ENCODE measurements around the gene WRAP73. TPM values are rescaled to one million over a fixed set of nuclear protein-coding genes. Genes with fewer than 3 reads are reported as not detected.

The WRAP73 gene
- total and polyA plus RNA-seq, 9 of the 15 experiments (the other 6 are each of a cell fraction or from before 2014, with no cell fraction given): 4.3 to 51.8 (median 30.1) TPM

DNA sequence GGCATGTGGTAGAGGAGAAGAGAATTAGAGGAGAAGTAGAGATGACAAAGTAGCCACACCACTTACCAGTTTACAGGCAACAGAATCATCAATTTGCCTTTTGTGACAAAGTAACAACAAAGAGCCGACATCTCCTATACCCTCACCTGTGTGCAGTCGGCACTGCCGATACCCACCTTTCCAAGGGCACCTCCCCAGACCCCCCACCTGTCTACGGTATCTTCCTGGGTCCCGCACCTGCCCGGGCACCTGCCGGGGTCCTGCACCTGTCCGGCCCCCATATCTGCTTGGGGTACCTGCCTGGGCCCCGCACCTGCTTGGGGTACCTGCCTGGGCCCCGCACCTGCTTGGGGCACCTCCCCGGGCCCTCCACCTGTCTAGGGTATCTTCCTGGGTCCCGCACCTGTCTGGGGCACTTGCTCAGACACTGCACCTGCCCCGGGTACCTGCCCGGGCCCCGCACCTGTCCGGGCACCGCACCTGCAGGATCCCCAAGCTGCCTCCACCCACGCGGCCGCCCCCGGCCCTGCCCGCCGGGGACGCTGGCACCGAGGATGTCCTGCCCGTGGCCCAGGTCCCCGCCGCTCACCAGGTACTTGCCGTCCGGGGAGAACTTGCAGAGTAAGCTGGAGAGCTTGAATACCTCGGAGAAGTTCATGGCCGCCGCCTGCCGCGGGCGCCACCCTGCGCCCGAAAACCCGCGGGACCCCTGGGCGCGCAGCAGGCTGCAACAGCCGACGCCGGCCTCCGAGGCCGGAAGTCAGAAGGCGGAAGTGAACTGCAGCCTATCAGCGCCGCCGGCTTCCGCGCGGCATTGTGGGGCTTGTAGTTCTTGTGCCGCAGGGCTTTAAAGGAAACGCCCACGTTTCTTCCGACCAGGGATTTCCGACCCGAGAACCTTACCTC, at the start of gene WRAP73 (continued):
- TF ChIP-seq, protein P1, sequence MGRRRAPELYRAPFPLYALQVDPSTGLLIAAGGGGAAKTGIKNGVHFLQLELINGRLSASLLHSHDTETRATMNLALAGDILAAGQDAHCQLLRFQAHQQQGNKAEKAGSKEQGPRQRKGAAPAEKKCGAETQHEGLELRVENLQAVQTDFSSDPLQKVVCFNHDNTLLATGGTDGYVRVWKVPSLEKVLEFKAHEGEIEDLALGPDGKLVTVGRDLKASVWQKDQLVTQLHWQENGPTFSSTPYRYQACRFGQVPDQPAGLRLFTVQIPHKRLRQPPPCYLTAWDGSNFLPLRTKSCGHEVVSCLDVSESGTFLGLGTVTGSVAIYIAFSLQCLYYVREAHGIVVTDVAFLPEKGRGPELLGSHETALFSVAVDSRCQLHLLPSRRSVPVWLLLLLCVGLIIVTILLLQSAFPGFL (CRISPR knock-in tag; IDR thresholded peaks at IDR 0.05): no peak
- no peak for TF ChIP-seq GABPB2 (CRISPR knock-in tag; conservative IDR thresholded peaks at IDR 0.05)
- no peak for TF ChIP-seq ARID2 (IDR thresholded peaks at IDR 0.05)
- TF ChIP-seq, protein P2, sequence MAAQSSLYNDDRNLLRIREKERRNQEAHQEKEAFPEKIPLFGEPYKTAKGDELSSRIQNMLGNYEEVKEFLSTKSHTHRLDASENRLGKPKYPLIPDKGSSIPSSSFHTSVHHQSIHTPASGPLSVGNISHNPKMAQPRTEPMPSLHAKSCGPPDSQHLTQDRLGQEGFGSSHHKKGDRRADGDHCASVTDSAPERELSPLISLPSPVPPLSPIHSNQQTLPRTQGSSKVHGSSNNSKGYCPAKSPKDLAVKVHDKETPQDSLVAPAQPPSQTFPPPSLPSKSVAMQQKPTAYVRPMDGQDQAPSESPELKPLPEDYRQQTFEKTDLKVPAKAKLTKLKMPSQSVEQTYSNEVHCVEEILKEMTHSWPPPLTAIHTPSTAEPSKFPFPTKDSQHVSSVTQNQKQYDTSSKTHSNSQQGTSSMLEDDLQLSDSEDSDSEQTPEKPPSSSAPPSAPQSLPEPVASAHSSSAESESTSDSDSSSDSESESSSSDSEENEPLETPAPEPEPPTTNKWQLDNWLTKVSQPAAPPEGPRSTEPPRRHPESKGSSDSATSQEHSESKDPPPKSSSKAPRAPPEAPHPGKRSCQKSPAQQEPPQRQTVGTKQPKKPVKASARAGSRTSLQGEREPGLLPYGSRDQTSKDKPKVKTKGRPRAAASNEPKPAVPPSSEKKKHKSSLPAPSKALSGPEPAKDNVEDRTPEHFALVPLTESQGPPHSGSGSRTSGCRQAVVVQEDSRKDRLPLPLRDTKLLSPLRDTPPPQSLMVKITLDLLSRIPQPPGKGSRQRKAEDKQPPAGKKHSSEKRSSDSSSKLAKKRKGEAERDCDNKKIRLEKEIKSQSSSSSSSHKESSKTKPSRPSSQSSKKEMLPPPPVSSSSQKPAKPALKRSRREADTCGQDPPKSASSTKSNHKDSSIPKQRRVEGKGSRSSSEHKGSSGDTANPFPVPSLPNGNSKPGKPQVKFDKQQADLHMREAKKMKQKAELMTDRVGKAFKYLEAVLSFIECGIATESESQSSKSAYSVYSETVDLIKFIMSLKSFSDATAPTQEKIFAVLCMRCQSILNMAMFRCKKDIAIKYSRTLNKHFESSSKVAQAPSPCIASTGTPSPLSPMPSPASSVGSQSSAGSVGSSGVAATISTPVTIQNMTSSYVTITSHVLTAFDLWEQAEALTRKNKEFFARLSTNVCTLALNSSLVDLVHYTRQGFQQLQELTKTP (IDR thresholded peaks at IDR 0.05; ENCODE audit: low read depth in 1 of 2, partially characterized antibody in 2 of 2): peak in 1 of 2 experiments; percentile 65
- no peak for TF ChIP-seq ARHGAP35 (IDR thresholded peaks at IDR 0.05; ENCODE audit: partially characterized antibody)
- TF ChIP-seq, protein P3, sequence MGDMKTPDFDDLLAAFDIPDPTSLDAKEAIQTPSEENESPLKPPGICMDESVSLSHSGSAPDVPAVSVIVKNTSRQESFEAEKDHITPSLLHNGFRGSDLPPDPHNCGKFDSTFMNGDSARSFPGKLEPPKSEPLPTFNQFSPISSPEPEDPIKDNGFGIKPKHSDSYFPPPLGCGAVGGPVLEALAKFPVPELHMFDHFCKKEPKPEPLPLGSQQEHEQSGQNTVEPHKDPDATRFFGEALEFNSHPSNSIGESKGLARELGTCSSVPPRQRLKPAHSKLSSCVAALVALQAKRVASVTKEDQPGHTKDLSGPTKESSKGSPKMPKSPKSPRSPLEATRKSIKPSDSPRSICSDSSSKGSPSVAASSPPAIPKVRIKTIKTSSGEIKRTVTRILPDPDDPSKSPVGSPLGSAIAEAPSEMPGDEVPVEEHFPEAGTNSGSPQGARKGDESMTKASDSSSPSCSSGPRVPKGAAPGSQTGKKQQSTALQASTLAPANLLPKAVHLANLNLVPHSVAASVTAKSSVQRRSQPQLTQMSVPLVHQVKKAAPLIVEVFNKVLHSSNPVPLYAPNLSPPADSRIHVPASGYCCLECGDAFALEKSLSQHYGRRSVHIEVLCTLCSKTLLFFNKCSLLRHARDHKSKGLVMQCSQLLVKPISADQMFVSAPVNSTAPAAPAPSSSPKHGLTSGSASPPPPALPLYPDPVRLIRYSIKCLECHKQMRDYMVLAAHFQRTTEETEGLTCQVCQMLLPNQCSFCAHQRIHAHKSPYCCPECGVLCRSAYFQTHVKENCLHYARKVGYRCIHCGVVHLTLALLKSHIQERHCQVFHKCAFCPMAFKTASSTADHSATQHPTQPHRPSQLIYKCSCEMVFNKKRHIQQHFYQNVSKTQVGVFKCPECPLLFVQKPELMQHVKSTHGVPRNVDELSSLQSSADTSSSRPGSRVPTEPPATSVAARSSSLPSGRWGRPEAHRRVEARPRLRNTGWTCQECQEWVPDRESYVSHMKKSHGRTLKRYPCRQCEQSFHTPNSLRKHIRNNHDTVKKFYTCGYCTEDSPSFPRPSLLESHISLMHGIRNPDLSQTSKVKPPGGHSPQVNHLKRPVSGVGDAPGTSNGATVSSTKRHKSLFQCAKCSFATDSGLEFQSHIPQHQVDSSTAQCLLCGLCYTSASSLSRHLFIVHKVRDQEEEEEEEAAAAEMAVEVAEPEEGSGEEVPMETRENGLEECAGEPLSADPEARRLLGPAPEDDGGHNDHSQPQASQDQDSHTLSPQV (IDR thresholded peaks at IDR 0.05): no peak
- TF ChIP-seq FOXM1 (IDR thresholded peaks at IDR 0.05; ENCODE audit: low read depth): no peak
- no peak for TF ChIP-seq FOXM1 (CRISPR knock-in tag; IDR thresholded peaks at IDR 0.05; ENCODE audit: low read depth)
- no peak for TF ChIP-seq SAFB (IDR thresholded peaks at IDR 0.05; ENCODE audit: borderline replicate concordance, low read depth, low read length)
- no peak for TF ChIP-seq SRSF3 (IDR thresholded peaks at IDR 0.05; ENCODE audit: insufficient read depth, low read length)
- TF ChIP-seq, protein P4, sequence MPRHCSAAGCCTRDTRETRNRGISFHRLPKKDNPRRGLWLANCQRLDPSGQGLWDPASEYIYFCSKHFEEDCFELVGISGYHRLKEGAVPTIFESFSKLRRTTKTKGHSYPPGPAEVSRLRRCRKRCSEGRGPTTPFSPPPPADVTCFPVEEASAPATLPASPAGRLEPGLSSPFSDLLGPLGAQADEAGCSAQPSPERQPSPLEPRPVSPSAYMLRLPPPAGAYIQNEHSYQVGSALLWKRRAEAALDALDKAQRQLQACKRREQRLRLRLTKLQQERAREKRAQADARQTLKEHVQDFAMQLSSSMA (CRISPR knock-in tag; IDR thresholded peaks at IDR 0.05): no peak
- TF ChIP-seq ZNF140 (CRISPR knock-in tag; IDR thresholded peaks at IDR 0.05): no peak
- TF ChIP-seq, protein P5, sequence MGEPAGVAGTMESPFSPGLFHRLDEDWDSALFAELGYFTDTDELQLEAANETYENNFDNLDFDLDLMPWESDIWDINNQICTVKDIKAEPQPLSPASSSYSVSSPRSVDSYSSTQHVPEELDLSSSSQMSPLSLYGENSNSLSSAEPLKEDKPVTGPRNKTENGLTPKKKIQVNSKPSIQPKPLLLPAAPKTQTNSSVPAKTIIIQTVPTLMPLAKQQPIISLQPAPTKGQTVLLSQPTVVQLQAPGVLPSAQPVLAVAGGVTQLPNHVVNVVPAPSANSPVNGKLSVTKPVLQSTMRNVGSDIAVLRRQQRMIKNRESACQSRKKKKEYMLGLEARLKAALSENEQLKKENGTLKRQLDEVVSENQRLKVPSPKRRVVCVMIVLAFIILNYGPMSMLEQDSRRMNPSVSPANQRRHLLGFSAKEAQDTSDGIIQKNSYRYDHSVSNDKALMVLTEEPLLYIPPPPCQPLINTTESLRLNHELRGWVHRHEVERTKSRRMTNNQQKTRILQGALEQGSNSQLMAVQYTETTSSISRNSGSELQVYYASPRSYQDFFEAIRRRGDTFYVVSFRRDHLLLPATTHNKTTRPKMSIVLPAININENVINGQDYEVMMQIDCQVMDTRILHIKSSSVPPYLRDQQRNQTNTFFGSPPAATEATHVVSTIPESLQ (CRISPR knock-in tag; IDR thresholded peaks at IDR 0.05): no peak
- 0 out of 4 replicates have a peak, but pooled peaks of 1 of the 2 experiments have one; percentile 23 for TF ChIP-seq FOXA3 (CRISPR knock-in tag; conservative IDR thresholded peaks at IDR 0.05 in 1 of 2, IDR thresholded peaks at IDR 0.05 in 1 of 2)
